HUES48 (cell line): ENCODE results near the gene GLCCI1.
"Not testable (repeated sequence)": the region's sequence is repeated elsewhere in the genome, so short reads cannot be mapped to it uniquely, and the experiment has no call there.

Experiments
- H3K27ac ChIP-seq: one replicate; pipeline ENCODE4 v1.7.0; 2013; ENCODE audit warnings: low read depth, low read length, inconsistent platforms
- H3K27me3 ChIP-seq: 2 replicates; pipeline ENCODE4 v1.6.1; 2013; ENCODE audit warnings: mild to moderate bottlenecking, low read length; ENCODE audit not compliant: control insufficient read depth, insufficient read depth
- H3K36me3 ChIP-seq: 2 replicates; pipeline ENCODE4 v1.6.1; 2013; ENCODE audit warnings: low read length; ENCODE audit not compliant: control insufficient read depth, insufficient read depth
- H3K4me1 ChIP-seq: 2 replicates; pipeline ENCODE4 v1.6.1; 2013; ENCODE audit warnings: mild to moderate bottlenecking, low read length; ENCODE audit not compliant: control insufficient read depth, insufficient read depth
- H3K4me3 ChIP-seq: 2 replicates; pipeline ENCODE4 v1.5.1; 2013; ENCODE audit warnings: mild to moderate bottlenecking, low read depth, low read length
- H3K9ac ChIP-seq: 2 replicates; pipeline ENCODE4 v1.6.1; 2013; ENCODE audit warnings: mild to moderate bottlenecking, low read depth, low read length, moderate library complexity
- H3K9me3 ChIP-seq: 2 replicates; pipeline ENCODE4 v1.6.1; 2013; ENCODE audit warnings: low read length; ENCODE audit not compliant: control insufficient read depth, insufficient read depth

GLCCI1 gene

DNA sequence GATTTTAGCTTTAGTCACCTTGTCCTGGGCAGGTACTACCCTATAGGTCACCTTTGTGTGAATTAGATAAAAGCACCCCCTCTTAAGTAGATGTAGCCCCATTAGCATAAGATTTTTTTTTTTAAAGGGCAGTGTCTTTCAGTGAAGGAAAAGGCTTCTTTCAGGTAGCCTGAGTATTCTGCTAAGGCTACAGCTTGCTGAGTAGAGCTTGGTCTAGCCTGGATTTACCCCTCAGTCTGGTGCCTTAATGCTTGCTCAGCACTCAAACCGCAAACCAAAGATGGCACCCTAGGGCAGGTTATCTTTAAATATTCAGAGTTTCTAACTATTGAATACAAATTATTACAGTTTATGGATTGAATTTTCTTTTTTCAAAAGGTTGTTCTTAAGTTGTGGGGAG lies 83.4 kb downstream of the GLCCI1 start:
- no peak overlapping the region for H3K27ac ChIP-seq
- H3K36me3 ChIP-seq, result peaks cover 15% of the 10 kb centered on the region
- no peaks in the 10 kb centered on the region for H3K9me3 ChIP-seq
- no peak overlapping the region for H3K9ac ChIP-seq
- peaks cover 14% of the 10 kb centered on the region for H3K4me1 ChIP-seq
- H3K27me3 ChIP-seq, result no peaks in the 10 kb centered on the region
- no peak overlapping the region for H3K4me3 ChIP-seq

DNA sequence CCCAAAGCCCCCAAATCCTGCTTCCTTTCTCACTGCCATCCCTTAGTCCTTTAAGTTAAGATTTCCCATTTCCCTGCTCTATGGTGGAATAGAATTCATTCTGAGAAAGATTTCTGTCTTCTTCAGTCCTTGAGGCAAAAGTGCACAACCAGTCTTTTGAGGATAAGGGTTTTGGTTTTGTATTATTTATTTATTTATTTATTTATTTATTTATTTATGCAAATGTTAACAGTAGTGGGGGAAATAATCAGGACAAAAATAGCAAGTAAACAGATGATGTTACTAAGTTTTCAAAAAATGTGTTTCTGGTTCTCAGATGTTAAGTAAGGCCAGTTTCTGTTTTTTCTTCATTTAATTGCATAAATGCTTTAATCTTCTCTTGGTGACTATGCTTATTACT lies 84.2 kb downstream of the GLCCI1 start:
- Histone ChIP-seq H3K4me1 (peaks cover 14% of the 10 kb centered on the region), H3K27ac (no peak overlapping the region), H3K27me3 (no peaks in the 10 kb centered on the region), H3K36me3 (peaks cover 21% of the 10 kb centered on the region), H3K9ac (no peak overlapping the region), H3K9me3 (no peaks in the 10 kb centered on the region), H3K4me3 (no peak overlapping the region)

DNA sequence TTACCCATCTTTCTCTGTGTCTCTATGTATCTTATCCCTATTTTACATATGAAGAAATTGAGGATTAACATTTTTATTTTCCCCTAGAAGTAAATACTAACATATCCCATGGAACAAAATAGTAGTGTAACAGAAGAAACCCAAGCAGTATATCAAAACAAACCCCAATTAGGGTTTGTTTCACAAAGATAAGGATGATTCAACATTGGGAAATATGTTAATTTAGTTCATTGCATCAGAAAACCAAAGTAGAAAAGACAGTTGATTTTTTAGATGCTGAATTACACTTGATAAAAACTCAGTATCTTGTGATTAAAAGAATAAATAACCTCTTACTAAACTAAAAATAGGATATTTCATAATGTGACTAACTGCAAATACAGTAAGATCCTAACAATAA lies 87.8 kb downstream of the GLCCI1 start:
- Histone ChIP-seq H3K9ac (no peak overlapping the region), H3K27ac (no peak overlapping the region), H3K4me1 (peaks cover 7% of the 10 kb centered on the region), H3K27me3 (no peaks in the 10 kb centered on the region), H3K4me3 (no peak overlapping the region), H3K36me3 (peaks cover 29% of the 10 kb centered on the region), H3K9me3 (no peaks in the 10 kb centered on the region)

DNA sequence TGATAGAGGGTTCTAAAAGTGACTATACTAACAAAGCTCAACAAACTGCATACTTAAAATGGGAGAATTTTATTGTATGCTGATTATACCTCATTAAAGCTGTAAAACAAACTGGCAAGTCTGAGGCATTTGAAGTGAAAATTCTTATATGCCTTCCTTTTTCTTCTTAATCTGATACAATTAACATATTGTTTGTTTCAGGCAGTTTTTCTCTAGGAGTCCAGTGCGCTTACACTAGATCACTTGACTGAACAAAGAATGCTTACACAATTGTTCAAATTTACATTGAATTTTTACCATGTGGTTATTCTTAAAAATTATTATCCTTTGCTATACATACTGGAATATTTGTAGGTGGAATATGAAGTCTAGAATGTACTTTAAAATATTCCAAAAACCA lies 89.0 kb downstream of the GLCCI1 start:
- Histone ChIP-seq H3K4me3 (no peak overlapping the region), H3K4me1 (no peaks in the 10 kb centered on the region; the same call in 1 of the 2 replicates), H3K36me3 (peaks cover 32% of the 10 kb centered on the region), H3K27ac (no peak overlapping the region), H3K9ac (no peak overlapping the region), H3K9me3 (no peaks in the 10 kb centered on the region), H3K27me3 (no peaks in the 10 kb centered on the region)

DNA sequence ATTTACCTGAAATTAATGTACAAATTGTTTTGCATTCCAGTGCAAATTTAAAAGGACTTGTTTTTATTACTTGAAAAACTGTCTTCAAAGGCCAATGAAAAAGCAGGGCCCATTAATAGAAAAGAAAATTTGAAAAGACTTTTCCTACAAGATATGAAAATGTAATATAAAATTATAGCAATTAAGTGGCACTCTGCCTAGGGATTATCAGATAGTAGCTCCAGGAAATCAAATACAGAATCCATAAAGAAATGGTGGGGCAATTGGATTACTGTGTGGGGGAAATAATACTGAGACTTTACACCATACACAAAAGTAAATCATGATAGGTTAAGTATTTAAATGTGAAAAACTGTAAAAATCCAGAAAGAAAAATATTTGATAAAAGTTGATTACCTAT lies 89.7 kb downstream of the GLCCI1 start:
- H3K36me3 ChIP-seq, result peaks cover 32% of the 10 kb centered on the region
- no peaks in the 10 kb centered on the region for H3K9me3 ChIP-seq
- H3K4me1 ChIP-seq, result no peaks in the 10 kb centered on the region; the same call in 1 of the 2 replicates
- no peak overlapping the region for H3K27ac ChIP-seq
- H3K9ac ChIP-seq, result no peak overlapping the region
- H3K27me3 ChIP-seq, result no peaks in the 10 kb centered on the region
- H3K4me3 ChIP-seq, result no peak overlapping the region

DNA sequence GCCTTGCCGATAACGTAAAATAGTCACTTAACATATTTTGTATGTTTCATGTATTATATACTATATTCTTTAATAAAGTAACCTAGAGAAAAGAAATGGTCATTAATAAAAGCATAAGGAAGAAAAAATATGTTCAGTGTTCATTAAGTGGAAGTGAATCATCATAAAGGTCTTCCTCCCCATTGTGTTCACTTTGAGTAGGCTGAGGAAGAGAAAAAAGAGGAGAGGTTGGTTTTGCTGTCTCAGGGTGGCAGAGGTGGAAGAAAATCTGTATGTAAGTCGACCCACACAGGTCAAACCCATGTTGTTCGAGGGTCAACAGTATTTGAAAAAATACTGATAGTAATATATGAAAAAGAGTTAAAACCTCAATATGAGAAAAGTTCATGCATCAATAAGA lies 90.3 kb downstream of the GLCCI1 start:
- no peaks in the 10 kb centered on the region; the same call in 1 of the 2 replicates for H3K4me1 ChIP-seq
- H3K27me3 ChIP-seq, result no peaks in the 10 kb centered on the region
- no peak overlapping the region for H3K27ac ChIP-seq
- no peak overlapping the region for H3K4me3 ChIP-seq
- peaks cover 32% of the 10 kb centered on the region for H3K36me3 ChIP-seq
- H3K9ac ChIP-seq, result no peak overlapping the region
- no peaks in the 10 kb centered on the region for H3K9me3 ChIP-seq

DNA sequence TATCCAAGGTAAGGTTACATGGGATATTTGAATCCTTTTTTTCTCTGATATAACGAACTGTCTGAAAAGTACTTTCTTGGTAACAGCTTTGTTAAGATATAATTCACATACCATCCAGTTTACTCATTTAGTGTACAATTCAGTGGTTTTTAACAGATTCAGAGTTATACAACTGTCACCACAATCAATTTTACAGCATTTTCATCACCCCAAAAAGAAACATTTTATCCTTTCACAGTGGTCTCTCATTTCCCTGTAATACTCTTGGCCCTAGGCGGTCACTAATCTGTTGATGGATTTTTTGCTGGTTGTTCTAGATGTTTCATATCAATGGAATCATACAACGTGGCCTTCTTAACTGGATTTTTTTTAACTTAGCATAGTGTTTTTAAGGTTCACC lies 91.6 kb downstream of the GLCCI1 start:
- peaks cover 2% of the 10 kb centered on the region; the same call in 1 of the 2 replicates for H3K4me1 ChIP-seq
- H3K9me3 ChIP-seq, result no peaks in the 10 kb centered on the region
- H3K4me3 ChIP-seq, result no peak overlapping the region
- H3K27me3 ChIP-seq, result no peaks in the 10 kb centered on the region
- no peak overlapping the region for H3K27ac ChIP-seq
- no peak overlapping the region for H3K9ac ChIP-seq
- peaks cover 32% of the 10 kb centered on the region for H3K36me3 ChIP-seq

DNA sequence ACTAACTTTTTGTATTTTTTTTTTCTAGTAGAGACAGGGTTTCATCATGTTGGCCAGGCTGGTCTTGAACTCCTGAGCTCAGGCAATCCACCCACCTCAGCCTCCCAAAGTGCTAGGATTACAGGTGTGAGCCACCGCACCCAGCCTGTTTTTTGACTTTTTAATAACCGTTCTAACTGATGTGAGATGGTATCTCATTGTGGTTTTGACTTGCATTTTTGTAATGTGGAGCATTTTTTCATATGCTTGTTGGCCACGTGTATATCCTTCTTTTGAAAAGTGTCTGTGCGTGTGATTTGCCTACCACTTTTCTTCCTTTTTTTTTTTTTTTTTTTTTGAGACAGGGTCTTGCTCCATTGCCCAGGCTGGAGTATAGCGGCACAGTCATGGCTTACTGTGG lies 94.7 kb downstream of the GLCCI1 start:
- Histone ChIP-seq H3K4me1 (peaks cover 18% of the 10 kb centered on the region), H3K36me3 (peaks cover 14% of the 10 kb centered on the region)
- not testable (repeated sequence) for H3K9me3 ChIP-seq, H3K27ac ChIP-seq, H3K4me3 ChIP-seq, H3K9ac ChIP-seq, H3K27me3 ChIP-seq

DNA sequence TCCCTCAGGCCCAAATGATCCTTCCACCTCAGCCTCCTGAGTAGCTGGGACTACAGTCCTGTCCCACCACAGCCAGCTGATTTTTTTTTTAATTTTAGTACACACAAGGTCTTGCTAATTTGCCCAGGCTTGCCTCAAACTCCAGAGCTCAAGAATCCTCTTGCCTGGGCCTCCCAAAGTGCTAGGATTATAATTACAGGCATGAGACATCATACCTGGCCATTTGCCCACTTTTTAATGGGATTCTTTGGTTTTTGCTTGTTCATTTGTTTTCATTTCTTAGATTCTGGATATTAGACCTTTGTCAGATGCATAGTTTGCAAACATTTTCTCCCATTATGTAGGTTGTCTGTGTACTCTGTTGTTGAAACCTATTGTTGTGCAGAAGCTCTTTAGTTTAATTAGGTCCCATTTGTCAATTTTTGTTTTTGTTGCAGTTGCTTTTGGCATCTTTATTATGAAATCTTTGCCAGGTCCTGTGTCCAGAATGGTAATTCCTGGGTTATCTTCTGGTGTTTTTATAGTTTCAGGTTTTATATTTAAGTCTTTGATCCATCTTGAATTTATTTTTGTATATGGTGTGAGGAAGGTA lies 95.2 kb downstream of the GLCCI1 start:
- Histone ChIP-seq H3K9me3 (no peaks in the 10 kb centered on the region), H3K27me3 (no peaks in the 10 kb centered on the region), H3K27ac (no peak overlapping the region), H3K4me3 (no peak overlapping the region), H3K9ac (no peak overlapping the region), H3K4me1 (peaks cover 18% of the 10 kb centered on the region), H3K36me3 (peaks cover 14% of the 10 kb centered on the region)

DNA sequence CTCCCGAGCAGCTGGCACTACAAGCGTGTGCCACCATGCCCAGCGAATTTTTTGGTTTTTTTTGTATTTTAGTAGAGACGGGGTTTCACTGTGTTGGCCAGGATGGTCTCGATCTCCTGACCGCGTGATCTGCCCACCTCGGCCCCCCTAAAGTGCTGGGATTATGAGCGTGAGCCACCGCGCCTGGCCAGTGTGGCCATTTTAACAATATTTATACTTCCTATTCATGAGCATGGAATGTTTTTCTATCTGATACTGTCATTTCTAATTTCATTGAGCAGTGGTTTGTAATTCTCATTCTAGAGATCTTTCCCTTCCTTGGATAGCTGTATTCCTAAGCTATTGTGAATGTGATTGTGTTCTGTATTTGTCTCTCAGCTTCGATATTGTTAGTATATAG lies 96.2 kb downstream of the GLCCI1 start:
- H3K4me1 ChIP-seq, result peaks cover 18% of the 10 kb centered on the region
- H3K9me3 ChIP-seq, result no peaks in the 10 kb centered on the region
- H3K27me3 ChIP-seq, result no peaks in the 10 kb centered on the region
- H3K4me3 ChIP-seq, result no peak overlapping the region
- H3K27ac ChIP-seq, result no peak overlapping the region
- H3K9ac ChIP-seq, result no peak overlapping the region
- H3K36me3 ChIP-seq, result peaks cover 11% of the 10 kb centered on the region

DNA sequence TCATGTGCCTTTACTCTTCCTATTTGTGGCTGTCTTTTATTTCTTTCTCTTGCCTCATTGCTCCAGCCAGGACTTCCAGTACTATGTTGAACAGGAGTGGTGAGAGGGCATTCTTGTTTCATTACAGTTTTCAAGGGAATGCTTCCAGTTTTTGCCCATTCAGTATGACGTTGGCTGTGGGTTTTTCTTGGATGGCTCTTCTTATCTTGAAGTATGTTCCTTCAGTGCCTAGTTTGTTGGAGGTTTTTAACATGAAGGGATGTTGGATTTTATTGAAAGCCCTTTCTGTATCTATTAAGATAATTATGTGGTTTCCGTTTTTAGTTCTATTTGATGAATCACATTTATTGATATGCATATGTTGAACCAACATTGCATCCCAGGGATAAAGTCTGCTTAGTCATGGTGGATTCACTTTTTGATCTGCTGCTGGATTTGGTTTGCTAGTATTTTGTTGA lies 96.8 kb downstream of the GLCCI1 start:
- Histone ChIP-seq H3K4me3 (no peak overlapping the region), H3K27ac (no peak overlapping the region), H3K4me1 (peaks cover 18% of the 10 kb centered on the region), H3K27me3 (no peaks in the 10 kb centered on the region), H3K9me3 (no peaks in the 10 kb centered on the region), H3K9ac (no peak overlapping the region), H3K36me3 (peaks cover 6% of the 10 kb centered on the region)
